ENCODE data around the gene MATN1.

Gene MATN1

DNA sequence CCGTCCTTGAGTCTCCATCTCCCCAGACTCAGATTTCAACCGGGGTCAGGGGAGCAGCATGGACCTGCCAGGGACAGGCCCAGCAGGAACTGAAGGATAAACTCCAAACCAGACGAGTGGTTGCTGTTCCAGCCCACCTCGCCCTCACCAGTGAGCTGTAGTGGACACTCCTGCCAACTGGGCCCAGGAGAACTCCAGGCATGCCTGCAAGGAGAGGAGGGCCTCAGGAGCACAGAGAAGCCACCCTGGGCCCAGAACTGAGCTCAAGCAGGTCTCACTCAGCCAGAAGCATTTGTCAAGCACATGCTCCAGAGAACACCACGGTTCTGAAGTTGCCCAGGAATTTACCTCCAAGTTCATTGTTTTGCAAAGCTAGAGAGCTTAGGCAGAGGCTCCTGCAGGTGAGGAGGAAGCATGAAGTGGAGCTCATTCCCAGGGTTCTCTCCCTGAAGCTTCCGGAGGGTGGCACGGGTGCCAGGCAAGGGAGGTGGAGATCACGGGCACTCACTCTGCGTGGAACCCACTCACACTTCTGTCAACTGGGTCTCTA, 61.0 kb downstream of the MATN1 start:
- Histone ChIP-seq H3K27me3 (peaks cover 0 to 43% of the 10 kb centered on the region in 2 donors), H3K9me3 (no peaks in the 10 kb centered on the region), H3K4me1 (no peaks in the 10 kb centered on the region), H3K36me3 (no peaks in the 10 kb centered on the region), H3K27ac (no peak overlapping the region), H3K4me3 (no peak overlapping the region)
- no peak for DNase-seq
- intact Hi-C loops (cut with DNase I; ENCODE audit: low total_unique reads) = no loop called here
- TF ChIP-seq, protein P1, sequence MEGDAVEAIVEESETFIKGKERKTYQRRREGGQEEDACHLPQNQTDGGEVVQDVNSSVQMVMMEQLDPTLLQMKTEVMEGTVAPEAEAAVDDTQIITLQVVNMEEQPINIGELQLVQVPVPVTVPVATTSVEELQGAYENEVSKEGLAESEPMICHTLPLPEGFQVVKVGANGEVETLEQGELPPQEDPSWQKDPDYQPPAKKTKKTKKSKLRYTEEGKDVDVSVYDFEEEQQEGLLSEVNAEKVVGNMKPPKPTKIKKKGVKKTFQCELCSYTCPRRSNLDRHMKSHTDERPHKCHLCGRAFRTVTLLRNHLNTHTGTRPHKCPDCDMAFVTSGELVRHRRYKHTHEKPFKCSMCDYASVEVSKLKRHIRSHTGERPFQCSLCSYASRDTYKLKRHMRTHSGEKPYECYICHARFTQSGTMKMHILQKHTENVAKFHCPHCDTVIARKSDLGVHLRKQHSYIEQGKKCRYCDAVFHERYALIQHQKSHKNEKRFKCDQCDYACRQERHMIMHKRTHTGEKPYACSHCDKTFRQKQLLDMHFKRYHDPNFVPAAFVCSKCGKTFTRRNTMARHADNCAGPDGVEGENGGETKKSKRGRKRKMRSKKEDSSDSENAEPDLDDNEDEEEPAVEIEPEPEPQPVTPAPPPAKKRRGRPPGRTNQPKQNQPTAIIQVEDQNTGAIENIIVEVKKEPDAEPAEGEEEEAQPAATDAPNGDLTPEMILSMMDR (IDR thresholded peaks at IDR 0.05) = no peak

GRCh38 chr1:30661311-30661710, 62.1 kb downstream of the MATN1 start:
- TF ChIP-seq, protein P1 (IDR thresholded peaks at IDR 0.05) = no peak
- no peak for DNase-seq
- Histone ChIP-seq H3K4me1 (no peaks in the 10 kb centered on the region), H3K36me3 (no peaks in the 10 kb centered on the region), H3K4me3 (no peak overlapping the region), H3K9me3 (no peaks in the 10 kb centered on the region), H3K27me3 (peaks cover 0 to 53% of the 10 kb centered on the region in 2 donors), H3K27ac (no peak overlapping the region)
- intact Hi-C loops (cut with DNase I; ENCODE audit: low total_unique reads) = no loop called here
